ENCODE data around the gene CMSS1. TPM values are rescaled to one million over a fixed set of nuclear protein-coding genes. Genes with fewer than 3 reads are reported as not detected.

CMSS1 gene
- total RNA-seq, 1 experiment from 2014 or later, result 63.7 TPM

DNA sequence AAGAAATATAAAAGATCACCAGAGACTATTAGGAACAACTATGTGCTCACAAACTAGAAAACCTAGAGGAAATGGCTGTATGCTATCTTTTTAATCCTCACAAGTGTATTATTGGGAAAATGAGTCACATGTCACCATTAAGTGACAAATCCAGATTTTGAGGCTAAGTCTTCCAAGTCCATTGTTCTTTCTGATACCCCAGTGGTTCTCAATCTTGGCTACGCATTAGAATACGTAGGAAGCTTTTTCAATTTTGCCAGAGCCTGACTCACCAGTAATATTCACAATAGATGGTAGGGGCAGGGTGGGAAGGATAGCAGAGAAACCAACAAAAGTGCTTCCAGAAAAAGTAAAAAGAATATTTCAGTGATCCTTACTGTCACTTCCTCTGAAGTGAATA is 179.6 kb downstream of the CMSS1 start:
- no peak for DNase-seq (ENCODE audit: low read depth)

DNA sequence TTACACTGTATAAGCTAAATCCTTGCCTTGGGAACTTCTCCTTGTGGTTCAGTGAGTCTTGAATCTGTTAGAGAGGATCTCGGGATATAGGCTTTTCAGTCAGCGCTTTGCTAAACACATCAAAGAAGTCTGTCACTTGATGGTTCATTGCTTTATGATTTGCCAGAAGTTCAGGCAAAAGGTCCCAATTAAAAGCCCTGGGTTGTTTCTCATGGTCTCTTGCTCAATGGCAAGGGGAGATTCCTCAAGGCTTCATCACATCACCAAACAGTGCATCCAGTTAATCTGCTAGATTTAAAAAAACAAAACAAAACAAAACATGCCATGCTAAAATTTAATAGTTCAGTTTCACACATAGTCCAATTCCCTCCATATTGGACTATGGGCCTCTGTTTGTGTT is 181.9 kb downstream of the CMSS1 start:
- DNase-seq (ENCODE audit: low read depth), result no peak

DNA sequence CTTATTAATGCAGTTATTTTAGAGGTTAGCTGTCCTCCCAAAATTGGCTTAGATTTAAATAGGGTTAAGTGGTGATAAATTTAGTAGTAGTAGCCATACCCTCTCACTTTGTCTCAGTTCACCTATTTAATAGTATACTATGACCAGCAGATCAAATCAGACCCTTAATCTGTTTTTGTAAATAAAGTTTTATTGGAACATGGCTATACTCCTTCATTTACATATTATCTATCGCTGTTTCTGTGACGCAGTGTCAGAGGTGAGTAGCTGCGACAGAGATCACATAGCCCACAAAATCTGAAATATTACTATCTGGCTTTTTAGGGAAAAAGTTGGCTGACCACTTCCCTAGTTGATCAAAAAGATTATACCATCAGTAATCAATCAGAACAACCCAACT is 183.4 kb downstream of the CMSS1 start:
- no peak for DNase-seq (ENCODE audit: low read depth)

DNA sequence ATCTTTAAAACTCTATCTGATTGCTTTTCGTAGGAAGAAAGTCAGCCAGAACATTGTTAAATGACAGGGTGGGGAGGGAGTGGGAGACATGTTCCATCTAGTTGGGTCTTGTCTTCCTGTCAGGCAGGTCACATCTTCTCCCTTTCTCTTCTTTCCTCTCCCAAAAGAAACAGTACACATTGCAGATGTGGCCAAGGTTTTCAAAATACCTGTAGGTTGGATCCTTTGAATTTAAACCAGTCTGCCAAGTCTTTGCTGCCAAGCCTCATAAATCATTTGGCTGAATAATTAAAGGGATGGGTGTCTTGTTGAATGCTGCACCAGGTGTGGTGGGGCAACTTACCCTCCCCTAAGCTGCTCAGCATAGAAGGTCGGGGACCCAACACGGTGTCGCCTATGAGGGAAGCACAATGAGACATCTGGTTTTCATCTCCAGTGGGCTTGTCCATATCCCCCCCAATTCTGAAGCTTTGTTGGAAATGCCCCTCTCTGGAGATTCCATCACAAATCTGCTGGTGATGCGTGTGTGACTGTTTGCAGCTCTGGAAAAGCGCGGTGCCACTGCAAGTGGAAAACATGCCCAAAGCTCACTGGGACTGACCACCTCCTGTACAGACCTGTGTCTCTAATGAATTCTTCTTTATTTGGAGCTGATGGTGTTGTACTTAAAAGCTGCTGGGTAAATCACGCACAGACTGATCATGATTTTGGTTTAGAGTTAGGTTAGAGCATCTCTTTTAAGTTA is 184.0 kb downstream of the CMSS1 start:
- no peak for DNase-seq (ENCODE audit: low read depth)

DNA sequence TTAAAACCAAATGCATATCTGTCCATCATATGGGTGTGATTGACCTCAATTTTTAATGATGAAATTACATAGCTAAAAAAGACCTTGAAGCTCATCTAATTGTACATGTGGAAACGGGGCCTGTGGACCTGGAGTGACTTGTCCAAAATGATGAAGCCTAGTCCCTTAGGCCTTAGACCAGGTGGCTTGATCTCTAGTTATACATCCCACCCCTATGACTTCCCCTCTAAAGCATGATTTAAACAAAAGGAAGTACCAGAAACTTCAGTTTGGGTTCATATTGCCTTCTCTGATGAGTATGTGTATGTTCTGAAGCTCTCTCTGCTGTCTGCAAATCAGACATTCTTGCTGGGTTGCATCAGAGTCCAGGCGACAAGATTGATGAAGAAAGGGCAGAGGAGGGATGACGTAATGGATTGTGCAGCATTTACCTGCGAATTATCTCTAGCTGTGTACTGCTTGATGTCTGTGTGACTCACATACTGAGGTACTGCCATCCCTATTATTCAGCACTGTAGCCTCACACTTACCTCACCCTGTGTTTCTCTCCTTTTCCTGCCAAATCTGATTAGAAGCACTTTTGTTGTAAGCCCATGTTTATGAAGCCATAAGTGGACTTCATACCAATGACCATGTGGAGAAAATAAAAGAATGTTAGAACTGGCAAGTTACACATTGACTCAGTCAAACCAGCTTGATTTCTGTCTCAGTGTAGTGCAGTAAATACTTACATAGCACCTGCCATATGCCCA is 185.1 kb downstream of the CMSS1 start:
- peak; percentile 73 for DNase-seq (ENCODE audit: low read depth)

DNA sequence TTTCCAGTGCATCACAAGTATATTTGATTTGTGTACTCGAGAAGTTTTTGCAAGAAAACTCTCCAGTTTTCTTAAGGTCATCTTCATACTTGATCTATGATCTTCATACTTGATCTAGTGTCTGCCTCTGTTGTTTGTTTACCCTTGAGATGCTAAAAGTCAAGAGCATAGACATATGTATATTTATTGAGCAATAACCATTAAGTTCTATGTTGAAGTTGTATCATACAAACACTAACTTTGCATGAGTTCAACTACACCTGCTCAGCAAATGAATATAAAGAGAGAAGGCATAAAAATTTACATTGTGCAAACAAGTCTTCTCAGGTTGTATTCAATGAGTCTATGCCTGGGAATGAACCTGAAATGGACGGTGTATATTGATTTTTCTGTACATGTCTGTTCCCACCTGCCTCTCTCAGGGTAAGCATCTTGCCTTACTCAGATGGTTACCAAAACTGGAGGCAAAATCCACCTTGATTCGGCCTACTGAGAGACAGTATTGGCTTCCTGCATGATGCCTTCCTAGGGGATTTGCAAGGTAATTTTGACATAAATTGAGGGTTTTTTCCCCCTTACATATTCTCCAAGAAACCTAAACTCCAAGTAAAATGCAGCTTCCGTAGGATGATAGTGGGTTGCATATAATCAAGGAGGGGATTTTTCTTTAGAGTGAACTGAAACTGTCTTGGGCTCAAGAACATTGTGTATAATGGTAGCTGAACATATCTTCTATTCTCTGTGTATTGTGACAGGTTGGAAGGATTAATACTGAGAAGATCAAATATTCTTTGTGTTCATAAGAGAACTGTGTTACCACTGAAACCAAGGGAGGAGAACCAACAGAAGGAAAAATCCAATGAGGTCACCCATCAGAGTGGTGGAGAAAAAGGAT is 186.2 kb downstream of the CMSS1 start:
- no peak for DNase-seq (ENCODE audit: low read depth)

- no peak for DNase-seq (ENCODE audit: low read depth)
Measured at GRCh38 chr3:100004931-100005330, 187.3 kb downstream of the CMSS1 start.

- no peak for DNase-seq (ENCODE audit: low read depth)
Measured at GRCh38 chr3:100005665-100006393, 188.2 kb downstream of the CMSS1 start.

GRCh38 chr3:100006570-100007271 is 189.1 kb downstream of the CMSS1 start:
- DNase-seq (ENCODE audit: low read depth), result peak; percentile 36

GRCh38 chr3:100007313-100007712 is 189.7 kb downstream of the CMSS1 start:
- DNase-seq (ENCODE audit: low read depth), result no peak

DNA sequence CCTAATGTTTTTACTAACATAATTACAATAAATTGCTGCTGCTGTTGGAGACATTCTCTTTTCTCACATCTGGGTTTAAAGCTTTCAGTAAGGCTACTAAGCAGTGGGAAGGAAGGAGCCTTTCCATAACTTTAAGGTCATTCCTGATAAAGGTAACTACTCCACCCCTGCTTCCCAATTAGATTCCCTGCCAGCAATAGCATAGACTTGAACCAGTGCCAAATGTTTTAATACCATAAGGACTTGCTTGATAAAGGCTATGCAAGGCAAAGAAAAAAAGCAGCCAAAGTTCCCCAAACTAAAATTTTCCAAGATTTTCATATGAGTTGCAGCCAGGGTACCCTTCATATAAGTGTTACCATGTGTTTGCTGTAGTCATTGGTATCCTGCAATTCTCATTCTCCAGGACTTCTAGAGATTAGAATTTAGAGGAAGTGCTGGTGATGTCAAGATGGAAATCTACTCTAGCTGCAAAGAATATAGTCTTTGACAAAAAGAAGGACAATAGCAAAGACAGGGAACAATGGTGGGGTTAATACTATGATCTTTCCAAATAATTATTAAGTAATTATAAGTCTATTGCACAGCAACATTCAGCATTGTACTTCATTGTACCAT is 190.5 kb downstream of the CMSS1 start:
- no peak for DNase-seq (ENCODE audit: low read depth)

DNA sequence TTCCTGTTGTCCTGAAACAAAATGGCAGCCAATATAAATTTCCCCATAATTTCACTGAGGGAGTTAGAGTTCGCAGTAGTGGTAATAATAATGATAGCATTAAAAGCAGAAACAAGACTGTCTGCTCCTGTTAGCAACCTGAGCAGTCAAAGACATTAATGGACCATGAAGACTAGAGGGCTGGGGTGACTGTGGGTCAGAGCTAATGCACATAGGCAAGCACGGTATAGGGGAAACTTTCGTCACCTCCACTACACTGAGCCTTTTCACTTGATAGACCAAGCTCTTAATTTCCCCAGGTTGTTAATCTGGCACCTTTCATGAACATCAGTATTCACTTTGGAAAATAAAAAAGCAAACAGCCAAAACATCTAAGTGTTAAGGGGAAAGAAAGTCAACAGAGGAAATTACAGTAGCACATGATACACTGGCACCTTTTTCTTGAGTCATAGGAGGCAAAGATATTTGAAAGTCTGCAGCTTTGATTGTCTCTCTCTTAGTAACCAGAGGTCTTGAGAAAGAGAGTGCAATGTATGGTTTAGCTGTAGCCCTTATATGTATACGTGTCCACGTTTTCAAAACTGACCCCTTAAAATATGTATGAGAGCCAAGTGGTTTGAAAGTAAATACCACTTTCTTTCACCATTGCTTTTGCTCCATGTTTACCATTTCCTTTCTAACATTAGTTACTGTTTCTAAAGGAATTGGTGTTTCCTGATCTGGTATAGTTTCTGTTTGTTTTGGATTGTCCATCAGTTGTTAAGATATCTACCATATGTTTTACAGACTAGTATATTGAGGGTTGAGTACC is 191.8 kb downstream of the CMSS1 start:
- DNase-seq (ENCODE audit: low read depth), result no peak

- no peak for DNase-seq (ENCODE audit: low read depth)
Measured at GRCh38 chr3:100010087-100010417, 192.4 kb downstream of the CMSS1 start.

DNA sequence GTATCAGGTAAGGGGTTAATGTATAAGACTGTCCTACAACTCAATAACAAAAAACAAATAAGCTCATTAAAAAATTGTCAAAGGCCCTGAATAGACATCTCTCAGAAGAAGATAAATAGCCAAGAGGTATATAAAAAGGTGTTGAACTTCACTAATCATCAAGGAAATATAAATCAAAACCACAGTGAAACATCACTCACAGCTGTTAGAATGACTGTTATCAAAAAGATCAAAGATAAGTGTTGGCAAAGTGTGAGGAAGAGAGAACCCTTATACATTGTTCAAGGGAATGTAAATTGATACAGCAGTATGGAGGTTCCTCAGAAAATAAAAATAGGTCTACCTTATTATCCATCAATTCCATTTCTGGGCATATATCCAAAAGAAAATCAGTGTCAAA is 201.1 kb downstream of the CMSS1 start:
- no peak for DNase-seq (ENCODE audit: low read depth)

GRCh38 chr3:100019719-100020118 is 202.1 kb downstream of the CMSS1 start:
- no peak for DNase-seq (ENCODE audit: low read depth)

GRCh38 chr3:100020876-100021644 is 203.4 kb downstream of the CMSS1 start:
- no peak for DNase-seq (ENCODE audit: low read depth)

GRCh38 chr3:100022506-100022905 is 204.8 kb downstream of the CMSS1 start:
- DNase-seq (ENCODE audit: low read depth), result no peak

- DNase-seq (ENCODE audit: low read depth), result peak; percentile 83
Measured at GRCh38 chr3:100023150-100023549, 205.5 kb downstream of the CMSS1 start.

- no peak for DNase-seq (ENCODE audit: low read depth)
Measured at GRCh38 chr3:100023595-100023994, 205.9 kb downstream of the CMSS1 start.
